Measurements from ENCODE around the gene MBTPS1.

Gene MBTPS1

DNA sequence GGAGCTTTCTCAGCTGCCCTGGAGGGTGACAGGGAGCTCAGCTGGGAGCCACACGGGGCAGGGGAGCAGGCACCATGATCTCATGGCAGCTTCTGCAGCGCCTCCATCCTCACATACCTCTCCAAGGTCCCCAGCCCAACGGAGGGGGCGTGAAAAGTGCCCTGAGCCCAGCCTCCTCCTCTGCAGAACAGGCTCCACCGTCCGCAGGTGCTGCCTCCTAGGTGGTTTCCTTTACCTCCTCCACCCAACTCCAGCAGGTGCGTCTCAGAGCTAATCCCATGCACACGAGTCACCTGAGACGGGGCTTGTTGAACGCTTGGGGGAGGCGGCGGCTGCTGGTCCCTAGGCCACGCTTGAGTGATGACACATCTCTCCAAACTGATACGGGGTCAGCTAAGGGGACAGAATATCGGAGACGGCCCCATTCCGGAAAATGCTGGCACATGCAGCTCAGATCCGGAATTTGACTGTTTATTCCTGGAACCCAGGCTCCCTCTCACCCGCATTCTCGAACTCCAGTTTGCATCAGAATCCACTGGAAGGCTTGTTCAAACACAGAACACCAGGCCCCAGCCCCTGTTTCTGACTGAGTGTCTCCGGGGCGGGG lies 73.8 kb downstream of the MBTPS1 start:
- Histone ChIP-seq H3K4me2 (ENCODE audit: low read length) (no peak overlapping the region), H3K27me3 (ENCODE audit: low read depth, low read length) (no peaks in the 10 kb centered on the region; the same call in none of the 2 replicates), H3K9me3 (ENCODE audit: insufficient read depth, low read length) (no peaks in the 10 kb centered on the region), H3K4me1 (ENCODE audit: low read length) (no peaks in the 10 kb centered on the region), H2AFZ (ENCODE audit: low read depth, low read length) (no peak overlapping the region), H3K4me3 (ENCODE audit: low read length) (no peak overlapping the region), H3K79me2 (ENCODE audit: low read length) (no peaks in the 10 kb centered on the region), H3K9ac (ENCODE audit: low read length) (no peak overlapping the region), H3K36me3 (replicated peaks; ENCODE audit: low read depth, low read length) (no peaks in the 10 kb centered on the region), H3K27ac (ENCODE audit: low read length) (no peak overlapping the region), H4K20me1 (ENCODE audit: insufficient read depth, low read length) (no peaks in the 10 kb centered on the region)
- TF ChIP-seq, protein P1, sequence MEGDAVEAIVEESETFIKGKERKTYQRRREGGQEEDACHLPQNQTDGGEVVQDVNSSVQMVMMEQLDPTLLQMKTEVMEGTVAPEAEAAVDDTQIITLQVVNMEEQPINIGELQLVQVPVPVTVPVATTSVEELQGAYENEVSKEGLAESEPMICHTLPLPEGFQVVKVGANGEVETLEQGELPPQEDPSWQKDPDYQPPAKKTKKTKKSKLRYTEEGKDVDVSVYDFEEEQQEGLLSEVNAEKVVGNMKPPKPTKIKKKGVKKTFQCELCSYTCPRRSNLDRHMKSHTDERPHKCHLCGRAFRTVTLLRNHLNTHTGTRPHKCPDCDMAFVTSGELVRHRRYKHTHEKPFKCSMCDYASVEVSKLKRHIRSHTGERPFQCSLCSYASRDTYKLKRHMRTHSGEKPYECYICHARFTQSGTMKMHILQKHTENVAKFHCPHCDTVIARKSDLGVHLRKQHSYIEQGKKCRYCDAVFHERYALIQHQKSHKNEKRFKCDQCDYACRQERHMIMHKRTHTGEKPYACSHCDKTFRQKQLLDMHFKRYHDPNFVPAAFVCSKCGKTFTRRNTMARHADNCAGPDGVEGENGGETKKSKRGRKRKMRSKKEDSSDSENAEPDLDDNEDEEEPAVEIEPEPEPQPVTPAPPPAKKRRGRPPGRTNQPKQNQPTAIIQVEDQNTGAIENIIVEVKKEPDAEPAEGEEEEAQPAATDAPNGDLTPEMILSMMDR (IDR thresholded peaks at IDR 0.05; ENCODE audit: low read depth, low read length) = no peak
- no peak for TF ChIP-seq EZH2phosphoT487 (IDR thresholded peaks at IDR 0.05; ENCODE audit: low read depth)

DNA sequence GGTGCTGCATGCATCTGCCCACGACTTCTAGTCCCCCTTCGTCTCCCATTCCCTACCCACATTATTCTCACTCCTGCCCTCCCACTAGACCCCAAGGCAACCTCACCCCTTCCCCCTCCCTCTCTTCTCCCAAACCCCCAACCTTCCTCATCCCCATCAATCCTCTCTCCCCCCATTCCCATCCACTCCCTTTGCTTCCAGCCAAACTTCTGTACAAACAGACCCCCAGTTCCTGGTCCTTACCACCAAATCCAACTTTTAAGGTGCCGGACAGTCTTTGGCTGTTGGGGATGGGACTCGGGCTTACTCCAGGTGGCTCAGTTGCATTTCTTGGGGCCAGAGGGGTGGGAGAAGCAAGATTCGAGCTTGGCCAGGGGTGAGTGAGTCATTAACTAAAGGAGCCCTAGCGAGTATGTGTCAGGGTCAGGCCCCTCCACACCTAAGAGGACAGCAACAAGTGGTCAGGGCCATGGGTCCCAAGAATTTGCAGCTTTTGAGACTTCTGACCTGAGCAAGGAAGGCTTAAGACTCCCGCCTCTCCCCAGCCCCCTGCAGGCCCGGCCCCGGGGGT lies 74.3 kb downstream of the MBTPS1 start, which contains the start of gene SLC38A8:
Gene SLC38A8, minus strand, starts transcription at position 488 of the 571 bp plus-strand sequence. CDS start 638 bp downstream, outside the sequence.
- H3K4me2 ChIP-seq (ENCODE audit: low read length) = no peak within 1 kb of the TSS
- H3K9ac ChIP-seq (ENCODE audit: low read length) = no peak within 1 kb of the TSS
- no peaks in the 10 kb centered on the region; the same call in none of the 2 replicates for H3K27me3 ChIP-seq (ENCODE audit: low read depth, low read length)

DNA sequence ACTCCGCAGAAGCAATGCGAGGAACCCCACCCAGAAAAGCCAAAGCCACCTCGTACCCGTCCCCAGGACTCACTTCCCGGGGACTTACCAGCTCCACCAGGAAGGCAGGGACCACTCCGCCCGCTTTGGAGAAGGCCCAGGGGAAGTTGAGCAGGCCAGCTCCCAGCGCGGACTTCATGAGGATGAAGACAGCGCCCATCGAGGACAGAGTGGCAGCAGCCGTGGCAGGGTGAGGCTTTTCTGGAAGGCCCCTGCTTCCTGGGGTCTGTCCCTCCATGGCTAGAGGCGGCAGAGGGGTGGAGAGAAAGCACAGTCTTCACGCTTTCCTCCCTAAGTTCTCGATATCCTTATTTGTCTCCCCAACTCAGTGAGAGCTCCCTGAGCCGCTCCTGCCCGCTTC lies 74.9 kb downstream of the MBTPS1 start:
- no peaks in the 10 kb centered on the region for H3K36me3 ChIP-seq (replicated peaks; ENCODE audit: low read depth, low read length)
- no peaks in the 10 kb centered on the region; the same call in none of the 2 replicates for H3K27me3 ChIP-seq (ENCODE audit: low read depth, low read length)
- no peak overlapping the region for H3K9ac ChIP-seq (ENCODE audit: low read length)
- no peaks in the 10 kb centered on the region for H3K4me1 ChIP-seq (ENCODE audit: low read length)
- H3K27ac ChIP-seq (ENCODE audit: low read length) = no peak overlapping the region
- H3K4me3 ChIP-seq (ENCODE audit: low read length) = no peak overlapping the region
- no peaks in the 10 kb centered on the region for H3K9me3 ChIP-seq (ENCODE audit: insufficient read depth, low read length)
- no peak overlapping the region for H3K4me2 ChIP-seq (ENCODE audit: low read length)
- no peaks in the 10 kb centered on the region for H4K20me1 ChIP-seq (ENCODE audit: insufficient read depth, low read length)
- no peak overlapping the region for H2AFZ ChIP-seq (ENCODE audit: low read depth, low read length)
- TF ChIP-seq, protein P1 (IDR thresholded peaks at IDR 0.05; ENCODE audit: low read depth, low read length) = no peak
- H3K79me2 ChIP-seq (ENCODE audit: low read length) = no peaks in the 10 kb centered on the region

More for the DNA sequence above, 74.3 kb downstream of the MBTPS1 start, which contains the start of gene SLC38A8:
- H3K79me2 ChIP-seq (ENCODE audit: low read length) = no peaks in the 10 kb centered on the region
- no peaks in the 10 kb centered on the region for H3K36me3 ChIP-seq (replicated peaks; ENCODE audit: low read depth, low read length)
- H3K4me3 ChIP-seq (ENCODE audit: low read length) = no peak within 1 kb of the TSS
- TF ChIP-seq EZH2phosphoT487 (IDR thresholded peaks at IDR 0.05; ENCODE audit: low read depth) = no peak
- TF ChIP-seq, protein P1 (IDR thresholded peaks at IDR 0.05; ENCODE audit: low read depth, low read length) = no peak
- no peaks in the 10 kb centered on the region for H4K20me1 ChIP-seq (ENCODE audit: insufficient read depth, low read length)
- no peaks in the 10 kb centered on the region for H3K4me1 ChIP-seq (ENCODE audit: low read length)
- H3K27ac ChIP-seq (ENCODE audit: low read length) = no peak within 1 kb of the TSS
- no peaks in the 10 kb centered on the region for H3K9me3 ChIP-seq (ENCODE audit: insufficient read depth, low read length)
- H2AFZ ChIP-seq (ENCODE audit: low read depth, low read length) = no peak within 1 kb of the TSS

DNA sequence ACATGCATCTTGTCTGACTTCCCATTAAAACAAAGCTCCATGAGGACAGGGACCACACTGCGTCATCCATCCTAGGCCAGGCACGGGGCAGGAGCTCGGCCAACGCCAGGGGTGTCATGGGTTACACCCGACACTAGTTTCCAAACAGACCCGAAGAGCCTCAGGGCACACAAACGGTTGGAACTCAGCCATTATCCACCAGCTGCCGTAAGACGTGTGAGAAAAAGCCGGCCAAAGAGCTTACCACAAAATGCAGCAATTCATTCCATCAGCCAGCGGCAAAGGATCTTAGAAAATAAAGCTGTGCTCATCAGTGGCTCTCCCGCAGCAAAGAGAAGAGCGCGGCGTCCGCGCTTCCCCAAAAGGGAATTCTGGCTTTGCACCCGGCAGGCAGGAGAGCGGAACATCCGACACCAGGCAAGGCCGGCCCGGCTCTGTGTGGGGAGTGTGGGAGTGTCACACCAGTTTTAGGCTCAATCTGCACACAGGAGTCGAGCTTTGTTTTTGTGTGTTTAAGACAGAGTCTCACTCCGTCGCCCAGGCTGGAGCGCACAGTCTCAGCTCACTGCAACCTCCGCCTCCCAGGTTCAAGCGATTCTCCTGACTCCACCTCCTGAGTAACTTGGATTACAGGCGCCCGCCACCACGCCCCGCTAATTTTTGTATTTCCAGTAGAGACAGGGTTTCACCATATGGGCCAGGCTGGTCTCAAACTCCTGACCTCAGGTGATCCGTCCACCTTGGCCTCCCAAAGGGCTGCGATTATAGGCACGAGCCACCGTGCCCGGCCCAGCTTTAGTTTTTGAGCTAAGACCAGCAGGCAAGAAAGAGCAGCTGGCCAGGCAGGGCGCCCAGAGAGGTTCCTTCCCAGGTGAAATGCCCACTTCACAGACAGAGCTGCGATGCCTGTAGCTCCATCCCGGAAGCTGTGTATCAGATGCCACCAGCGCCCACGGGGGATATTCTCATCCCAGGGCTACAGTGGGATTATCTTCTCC lies 75.6 kb downstream of the MBTPS1 start:
- H2AFZ ChIP-seq (ENCODE audit: low read depth, low read length) = no peak overlapping the region
- H3K9ac ChIP-seq (ENCODE audit: low read length) = no peak overlapping the region
- no peak for TF ChIP-seq EZH2phosphoT487 (IDR thresholded peaks at IDR 0.05; ENCODE audit: low read depth)
- TF ChIP-seq, protein P1 (IDR thresholded peaks at IDR 0.05; ENCODE audit: low read depth, low read length) = no peak
- no peak overlapping the region for H3K4me2 ChIP-seq (ENCODE audit: low read length)
- no peak overlapping the region for H3K4me3 ChIP-seq (ENCODE audit: low read length)
- H3K27me3 ChIP-seq (ENCODE audit: low read depth, low read length) = peaks cover under 1% of the 10 kb centered on the region
- H3K27ac ChIP-seq (ENCODE audit: low read length) = no peak overlapping the region
- no peaks in the 10 kb centered on the region for H4K20me1 ChIP-seq (ENCODE audit: insufficient read depth, low read length)
- no peaks in the 10 kb centered on the region for H3K36me3 ChIP-seq (replicated peaks; ENCODE audit: low read depth, low read length)
- H3K4me1 ChIP-seq (ENCODE audit: low read length) = no peaks in the 10 kb centered on the region
- H3K79me2 ChIP-seq (ENCODE audit: low read length) = no peaks in the 10 kb centered on the region
- H3K9me3 ChIP-seq (ENCODE audit: insufficient read depth, low read length) = no peaks in the 10 kb centered on the region
